Trophoblast cell (in vitro differentiated cells and primary cell): Measurements from ENCODE around the gene ARHGEF16.
A peak's percentile ranks its signal among the peaks of the same experiment; 100 is the strongest.

Experiments
- DNase-seq, 2 donors: peaks; one replicate each; pipeline ENCODE4 v3.0.0-alpha.2; 2016
- H2AFZ ChIP-seq: 2 replicates; pipeline ENCODE4 v1.6.1; 2013; ENCODE audit warnings: low read length, moderate library complexity, mild to moderate bottlenecking; ENCODE audit not compliant: insufficient read depth, poor library complexity
- H2AK5ac ChIP-seq: 2 replicates; pipeline ENCODE4 v1.6.1; 2013; ENCODE audit warnings: mild to moderate bottlenecking, low read length
- H2BK120ac ChIP-seq: 2 replicates; pipeline ENCODE4 v1.6.1; 2013; ENCODE audit warnings: low read length, mild to moderate bottlenecking, moderate library complexity; ENCODE audit not compliant: insufficient read depth, poor library complexity
- H2BK12ac ChIP-seq: 2 replicates; pipeline ENCODE4 v1.6.1; 2013; ENCODE audit warnings: mild to moderate bottlenecking, low read length, moderate library complexity
- H2BK5ac ChIP-seq: 2 replicates; pipeline ENCODE4 v1.6.1; 2013; ENCODE audit warnings: low read length, low read depth, moderate library complexity, mild to moderate bottlenecking; ENCODE audit not compliant: poor library complexity
- H3K14ac ChIP-seq: 2 replicates; pipeline ENCODE4 v1.6.1; 2013; ENCODE audit warnings: mild to moderate bottlenecking, low read length
- H3K18ac ChIP-seq: 2 replicates; pipeline ENCODE4 v1.6.1; 2013; ENCODE audit warnings: mild to moderate bottlenecking, low read length
- H3K23ac ChIP-seq: 2 replicates; pipeline ENCODE4 v1.6.1; 2013; ENCODE audit warnings: low read length
- H3K27ac ChIP-seq: 2 replicates; pipeline ENCODE4 v1.5.1; 2013; ENCODE audit warnings: low read depth, mild to moderate bottlenecking, inconsistent platforms, low read length, moderate library complexity
- H3K27me3 ChIP-seq: 2 replicates; pipeline ENCODE4 v1.6.1; 2013; ENCODE audit warnings: inconsistent platforms, mild to moderate bottlenecking, low read length, moderate library complexity; ENCODE audit not compliant: insufficient read depth
- H3K36me3 ChIP-seq, 2 experiments: 1 replicate in 1 of 2; 2 replicates in 1 of 2; pipeline ENCODE4 v1.6.1; 2013; ENCODE audit warnings: low read length in 2 of 2, mild to moderate bottlenecking in 2 of 2, moderate library complexity in 1 of 2; ENCODE audit not compliant: insufficient read depth in 2 of 2, control insufficient read depth in 1 of 2
- H3K4ac ChIP-seq: 2 replicates; pipeline ENCODE4 v1.6.1; 2013; ENCODE audit warnings: low read depth, mild to moderate bottlenecking, low read length, moderate library complexity
- H3K4me1 ChIP-seq, 2 experiments: 1 replicate in 1 of 2; 2 replicates in 1 of 2; pipeline ENCODE4 v1.6.1; 2013; ENCODE audit warnings: low read length in 2 of 2, mild to moderate bottlenecking in 2 of 2, moderate library complexity in 1 of 2; ENCODE audit not compliant: insufficient read depth in 2 of 2, control insufficient read depth in 1 of 2
- H3K4me2 ChIP-seq: 2 replicates; pipeline ENCODE4 v1.6.1; 2013; ENCODE audit warnings: inconsistent platforms, mild to moderate bottlenecking, low read length, moderate library complexity
- H3K4me3 ChIP-seq: 2 replicates; pipeline ENCODE4 v1.5.1; 2013; ENCODE audit warnings: mild to moderate bottlenecking, low read depth, low read length, inconsistent platforms
- H3K79me1 ChIP-seq: one replicate; pipeline ENCODE4 v1.6.1; 2013; ENCODE audit warnings: low read length
- H3K79me2 ChIP-seq: 2 replicates; pipeline ENCODE4 v1.6.1; 2013; ENCODE audit warnings: low read length, mild to moderate bottlenecking; ENCODE audit not compliant: control insufficient read depth, insufficient read depth, poor library complexity
- H3K9ac ChIP-seq: 2 replicates; pipeline ENCODE4 v1.6.1; 2013; ENCODE audit warnings: mild to moderate bottlenecking, low read length
- H3K9me3 ChIP-seq: 2 replicates; pipeline ENCODE4 v1.6.1; 2013; ENCODE audit warnings: low read depth, mild to moderate bottlenecking, control low read depth, inconsistent platforms, low read length; ENCODE audit not compliant: insufficient read depth
- H4K12ac ChIP-seq: 2 replicates; pipeline ENCODE4 v1.6.1; 2013; ENCODE audit warnings: low read depth, mild to moderate bottlenecking, low read length, moderate library complexity
- H4K8ac ChIP-seq: 2 replicates; pipeline ENCODE4 v1.6.1; 2013; ENCODE audit warnings: low read depth, mild to moderate bottlenecking, low read length, moderate library complexity
- H4K91ac ChIP-seq: one replicate; pipeline ENCODE4 v1.6.1; 2013; ENCODE audit warnings: low read depth, mild to moderate bottlenecking, low read length, moderate library complexity
- WGBS: extraction: QIAGEN DNeasy Blood & Tissue Kit; methylation state at CpG from one replicate; pipeline ENCODE4 v1.1.7; 2013; ENCODE audit warnings: missing lambda C conversion rate; ENCODE audit not compliant: insufficient read length, insufficient coverage; ENCODE audit errors: extremely low coverage; 5-methylcytosine and 5-hydroxymethylcytosine counted together

Gene ARHGEF16

DNA sequence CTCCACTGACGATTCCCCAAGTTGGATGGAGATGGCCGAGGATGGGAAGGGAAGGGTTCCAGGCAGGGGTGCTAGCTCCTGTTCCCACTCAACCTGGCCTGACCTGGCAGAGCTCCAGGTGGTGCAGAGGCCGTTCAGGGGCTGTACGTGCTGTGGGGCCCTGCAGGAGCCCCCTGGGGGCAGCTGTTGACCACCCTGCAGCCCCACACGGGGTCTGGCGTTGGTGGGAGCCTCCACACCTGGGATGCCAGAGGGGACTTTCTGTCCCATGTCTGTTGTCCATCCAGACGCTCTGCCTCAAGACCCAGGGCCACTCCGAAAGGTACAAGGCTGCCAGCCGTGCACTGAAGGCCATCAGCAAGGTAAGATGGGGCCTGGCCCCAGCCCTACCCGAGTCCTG, 20.0 kb downstream of the ARHGEF16 start:
- no peak overlapping the region for H2BK5ac ChIP-seq
- no peak overlapping the region for H2AK5ac ChIP-seq
- H3K27me3 ChIP-seq, result no peaks in the 10 kb centered on the region
- no peak overlapping the region for H4K91ac ChIP-seq
- no peak overlapping the region for H2BK12ac ChIP-seq
- peaks cover 9% of the 10 kb centered on the region for H3K9me3 ChIP-seq
- no peak overlapping the region for H3K27ac ChIP-seq
- DNase-seq, result no peak
- peaks cover 4% of the 10 kb centered on the region in 2 experiments for H3K36me3 ChIP-seq
- no peak overlapping the region for H3K4me2 ChIP-seq
- no peak overlapping the region for H3K23ac ChIP-seq
- H2AFZ ChIP-seq, result no peak overlapping the region
- H4K8ac ChIP-seq, result no peak overlapping the region
- H3K9ac ChIP-seq, result no peak overlapping the region
- H3K4me3 ChIP-seq, result no peak overlapping the region
- H4K12ac ChIP-seq, result no peak overlapping the region
- no peak overlapping the region for H2BK120ac ChIP-seq
- no CpG with 5 or more reads among the region's 10 CpGs for WGBS
- H3K79me1 ChIP-seq, result peaks cover 6% of the 10 kb centered on the region
- H3K4ac ChIP-seq, result no peak overlapping the region
- no peak overlapping the region for H3K14ac ChIP-seq
- H3K4me1 ChIP-seq, result peaks cover 9 to 18% of the 10 kb centered on the region in 2 experiments
- H3K18ac ChIP-seq, result no peak overlapping the region
- H3K79me2 ChIP-seq, result peaks cover 4% of the 10 kb centered on the region

DNA sequence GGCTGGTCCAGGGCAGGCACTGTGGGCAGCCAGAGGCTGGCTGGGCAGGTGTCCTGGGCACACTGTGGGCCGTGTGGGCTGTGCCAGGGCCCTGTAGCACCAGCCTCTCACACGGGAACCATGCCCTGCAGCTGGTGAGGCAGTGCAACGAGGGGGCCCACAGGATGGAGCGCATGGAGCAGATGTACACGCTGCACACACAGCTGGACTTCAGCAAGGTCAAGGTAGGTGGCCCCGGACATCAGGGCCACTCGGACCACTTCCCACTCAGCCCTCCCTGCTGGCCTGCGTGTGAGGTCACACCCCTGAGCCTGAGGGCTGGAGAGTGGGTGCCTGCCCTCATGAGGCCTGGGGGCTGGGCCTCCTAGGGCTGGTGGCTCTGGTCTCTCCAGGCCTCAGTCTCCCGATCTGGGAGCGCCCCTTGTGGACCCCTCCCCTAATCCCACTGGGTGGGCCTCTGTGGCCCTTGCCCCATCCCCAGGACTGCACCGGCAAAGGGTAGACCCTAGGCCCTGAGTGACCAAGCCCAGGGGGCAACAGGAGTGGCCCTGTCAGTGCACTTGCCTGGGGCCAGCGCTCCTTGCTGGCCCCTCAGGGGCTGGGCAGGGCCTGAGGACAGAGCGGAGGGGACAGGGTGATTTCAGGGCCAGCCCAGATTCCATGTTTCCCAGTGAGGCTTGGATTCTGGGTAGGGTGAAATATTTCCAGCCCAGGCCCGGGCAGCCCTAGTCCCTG, 21.5 kb downstream of the ARHGEF16 start:
- Histone ChIP-seq H3K23ac (no peak overlapping the region), H3K27me3 (no peaks in the 10 kb centered on the region), H3K4me1 (peaks cover 3 to 11% of the 10 kb centered on the region in 2 experiments), H2AFZ (no peak overlapping the region), H2BK120ac (no peak overlapping the region), H4K12ac (no peak overlapping the region), H3K36me3 (peaks cover 4 to 5% of the 10 kb centered on the region in 2 experiments), H3K27ac (no peak overlapping the region), H3K9ac (no peak overlapping the region), H2AK5ac (no peak overlapping the region), H3K14ac (no peak overlapping the region), H4K8ac (no peak overlapping the region), H3K79me2 (peaks cover 1% of the 10 kb centered on the region), H3K9me3 (peaks cover 3% of the 10 kb centered on the region), H3K18ac (no peak overlapping the region), H2BK12ac (no peak overlapping the region), H2BK5ac (no peak overlapping the region), H4K91ac (no peak overlapping the region), H3K4ac (no peak overlapping the region), H3K4me3 (peak overlapping the region; percentile 14), H3K79me1 (peaks cover 3% of the 10 kb centered on the region), H3K4me2 (no peak overlapping the region)
- no CpG with 5 or more reads among the region's 14 CpGs for WGBS
- peak; percentile 85 to 90 for DNase-seq

DNA sequence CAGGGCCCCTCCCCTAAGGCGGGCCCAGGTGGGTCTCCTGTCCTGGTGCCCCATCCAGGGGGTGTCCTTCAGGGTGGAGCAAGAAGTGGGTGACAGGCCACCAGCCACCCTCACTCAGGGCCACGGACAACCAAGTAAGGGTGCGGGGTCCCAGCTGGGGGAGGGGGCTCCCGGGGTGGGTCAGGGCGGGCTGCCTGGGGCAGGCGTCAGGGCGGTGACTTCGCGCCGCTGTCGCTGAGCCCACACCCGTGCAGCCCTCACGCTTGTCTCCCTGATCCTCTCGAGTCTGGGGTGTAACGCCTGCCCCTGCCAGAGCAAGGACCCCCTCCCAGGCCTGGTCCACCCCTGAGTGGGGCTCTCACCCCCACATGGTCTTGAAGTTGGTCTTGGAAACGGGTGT, 22.2 kb downstream of the ARHGEF16 start:
- no peak for DNase-seq
- no peak overlapping the region for H2BK120ac ChIP-seq
- no peak overlapping the region for H3K27ac ChIP-seq
- H3K79me2 ChIP-seq, result no peaks in the 10 kb centered on the region
- no peak overlapping the region for H4K12ac ChIP-seq
- H3K4me1 ChIP-seq, result peaks cover 0 to 5% of the 10 kb centered on the region in 2 experiments
- H3K79me1 ChIP-seq, result no peaks in the 10 kb centered on the region
- H2BK5ac ChIP-seq, result no peak overlapping the region
- peaks cover 4 to 5% of the 10 kb centered on the region in 2 experiments for H3K36me3 ChIP-seq
- H2BK12ac ChIP-seq, result no peak overlapping the region
- H4K91ac ChIP-seq, result no peak overlapping the region
- H4K8ac ChIP-seq, result no peak overlapping the region
- no peak overlapping the region for H3K14ac ChIP-seq
- H3K27me3 ChIP-seq, result no peaks in the 10 kb centered on the region
- H3K4me3 ChIP-seq, result no peak overlapping the region
- WGBS, result no CpG with 5 or more reads among the region's 16 CpGs
- H3K23ac ChIP-seq, result no peak overlapping the region
- H3K9ac ChIP-seq, result no peak overlapping the region
- no peak overlapping the region for H3K4ac ChIP-seq
- peaks cover 3% of the 10 kb centered on the region for H3K9me3 ChIP-seq
- no peak overlapping the region for H2AFZ ChIP-seq
- no peak overlapping the region for H3K18ac ChIP-seq
- H3K4me2 ChIP-seq, result no peak overlapping the region
- H2AK5ac ChIP-seq, result no peak overlapping the region

DNA sequence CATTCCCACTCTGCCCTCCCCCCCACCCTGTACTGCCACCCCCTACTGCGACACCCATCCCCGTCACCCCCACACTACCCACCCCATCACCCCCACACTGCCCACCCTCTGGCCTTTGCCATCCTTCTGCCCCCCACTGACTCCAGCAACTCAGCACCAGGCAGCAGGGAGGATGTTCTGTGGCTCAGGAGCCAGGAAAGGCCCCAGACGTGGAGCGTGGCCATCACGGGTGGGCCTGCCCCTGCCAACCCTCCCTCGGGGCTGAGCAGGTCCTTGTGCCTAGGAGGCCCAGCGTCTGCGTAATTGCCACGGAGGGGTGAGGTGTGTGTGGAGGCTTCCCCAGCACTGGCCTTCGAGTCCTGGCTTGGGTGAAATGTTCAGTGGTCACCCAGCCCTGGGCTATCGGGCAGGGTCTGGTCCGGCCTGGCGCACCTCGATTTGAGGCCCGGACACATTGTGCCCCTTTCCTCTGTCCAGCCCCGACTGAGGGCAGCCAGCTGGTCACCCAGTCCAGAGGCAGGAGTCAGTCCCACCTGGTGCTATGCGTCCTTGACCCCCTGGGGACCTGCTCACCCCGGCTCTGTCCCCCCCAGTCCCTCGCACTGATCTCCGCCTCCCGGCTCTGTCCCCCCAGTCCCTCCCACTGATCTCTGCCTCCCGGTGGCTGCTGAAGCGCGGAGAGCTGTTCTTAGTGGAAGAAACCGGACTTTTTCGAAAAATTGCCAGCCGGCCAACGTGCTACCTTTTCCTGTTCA, 23.0 kb downstream of the ARHGEF16 start:
- H2AFZ ChIP-seq, result no peak overlapping the region
- no peak overlapping the region for H3K4me3 ChIP-seq
- H3K79me1 ChIP-seq, result no peaks in the 10 kb centered on the region
- no peak overlapping the region for H3K4me2 ChIP-seq
- peaks cover 3% of the 10 kb centered on the region for H3K9me3 ChIP-seq
- H3K36me3 ChIP-seq, result peaks cover 4 to 5% of the 10 kb centered on the region in 2 experiments
- H2AK5ac ChIP-seq, result no peak overlapping the region
- H3K27ac ChIP-seq, result no peak overlapping the region
- no peak overlapping the region for H3K4ac ChIP-seq
- H4K8ac ChIP-seq, result no peak overlapping the region
- WGBS, result no CpG with 5 or more reads among the region's 28 CpGs
- H3K23ac ChIP-seq, result no peak overlapping the region
- no peak overlapping the region for H3K14ac ChIP-seq
- H4K91ac ChIP-seq, result no peak overlapping the region
- no peak overlapping the region for H2BK5ac ChIP-seq
- H3K9ac ChIP-seq, result no peak overlapping the region
- H3K4me1 ChIP-seq, result peaks cover 1 to 2% of the 10 kb centered on the region in 2 experiments
- no peak overlapping the region for H2BK12ac ChIP-seq
- no peak overlapping the region for H2BK120ac ChIP-seq
- DNase-seq, result peak; percentile 63 to 84
- no peak overlapping the region for H3K18ac ChIP-seq
- no peak overlapping the region for H4K12ac ChIP-seq
- no peaks in the 10 kb centered on the region for H3K27me3 ChIP-seq
- H3K79me2 ChIP-seq, result no peaks in the 10 kb centered on the region
